ENCODE results near the gene NRM.

DNA sequence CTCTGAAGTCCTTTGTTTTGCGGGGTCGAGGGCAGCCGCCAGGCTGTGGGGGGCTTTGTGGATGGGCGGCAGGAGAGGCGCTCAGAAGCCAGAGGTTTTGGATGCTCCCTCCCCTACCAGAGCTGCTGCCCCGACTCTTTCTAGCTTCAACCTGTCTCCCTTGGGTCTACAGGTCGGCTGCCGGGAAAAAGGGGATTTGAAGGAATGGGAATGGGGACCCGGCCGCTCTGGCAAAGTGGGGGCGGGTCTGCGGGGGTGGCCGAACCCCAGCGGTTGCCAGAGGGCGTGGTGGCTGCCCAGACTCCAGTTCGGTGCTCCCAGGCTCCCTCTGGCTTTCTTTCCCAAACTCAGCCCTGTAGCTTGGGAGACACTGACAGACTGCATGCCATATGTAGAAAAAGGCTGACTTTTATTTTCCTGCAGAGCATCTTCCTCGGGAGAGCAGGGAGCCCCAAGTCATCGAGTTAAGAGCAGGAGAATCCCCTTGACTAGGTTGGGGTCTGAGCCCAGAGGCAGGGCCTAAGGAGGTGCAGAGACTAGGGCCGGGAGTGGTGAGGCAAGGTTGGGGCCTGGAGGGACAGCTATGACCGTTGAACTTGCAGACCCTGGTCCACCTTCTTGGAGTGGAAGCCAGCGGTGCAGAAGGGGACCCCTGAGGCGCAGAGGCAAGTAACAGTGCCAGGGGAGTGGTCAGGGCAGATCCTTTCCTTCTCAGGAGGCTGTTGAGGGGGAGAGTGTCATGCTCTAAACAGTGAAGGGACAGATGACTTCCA lies 2.9 kb downstream of the NRM start:
- no peak for TF ChIP-seq ZNF292 (tag by site-specific recombination; IDR thresholded peaks at IDR 0.05; ENCODE audit: borderline replicate concordance, low read depth)
- TF ChIP-seq ZFP41 (tag by site-specific recombination; IDR thresholded peaks at IDR 0.05; ENCODE audit: borderline replicate concordance): no peak
- TF ChIP-seq, protein P1, sequence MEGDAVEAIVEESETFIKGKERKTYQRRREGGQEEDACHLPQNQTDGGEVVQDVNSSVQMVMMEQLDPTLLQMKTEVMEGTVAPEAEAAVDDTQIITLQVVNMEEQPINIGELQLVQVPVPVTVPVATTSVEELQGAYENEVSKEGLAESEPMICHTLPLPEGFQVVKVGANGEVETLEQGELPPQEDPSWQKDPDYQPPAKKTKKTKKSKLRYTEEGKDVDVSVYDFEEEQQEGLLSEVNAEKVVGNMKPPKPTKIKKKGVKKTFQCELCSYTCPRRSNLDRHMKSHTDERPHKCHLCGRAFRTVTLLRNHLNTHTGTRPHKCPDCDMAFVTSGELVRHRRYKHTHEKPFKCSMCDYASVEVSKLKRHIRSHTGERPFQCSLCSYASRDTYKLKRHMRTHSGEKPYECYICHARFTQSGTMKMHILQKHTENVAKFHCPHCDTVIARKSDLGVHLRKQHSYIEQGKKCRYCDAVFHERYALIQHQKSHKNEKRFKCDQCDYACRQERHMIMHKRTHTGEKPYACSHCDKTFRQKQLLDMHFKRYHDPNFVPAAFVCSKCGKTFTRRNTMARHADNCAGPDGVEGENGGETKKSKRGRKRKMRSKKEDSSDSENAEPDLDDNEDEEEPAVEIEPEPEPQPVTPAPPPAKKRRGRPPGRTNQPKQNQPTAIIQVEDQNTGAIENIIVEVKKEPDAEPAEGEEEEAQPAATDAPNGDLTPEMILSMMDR (tag by site-specific recombination; IDR thresholded peaks at IDR 0.05): peak; percentile 55; the same call in 1 of the 2 replicates
- no peak for TF ChIP-seq ZNF830 (tag by site-specific recombination; IDR thresholded peaks at IDR 0.05; ENCODE audit: low read depth)
- no peak for TF ChIP-seq YY1 (tag by site-specific recombination; IDR thresholded peaks at IDR 0.05)
- TF ChIP-seq, protein P2, sequence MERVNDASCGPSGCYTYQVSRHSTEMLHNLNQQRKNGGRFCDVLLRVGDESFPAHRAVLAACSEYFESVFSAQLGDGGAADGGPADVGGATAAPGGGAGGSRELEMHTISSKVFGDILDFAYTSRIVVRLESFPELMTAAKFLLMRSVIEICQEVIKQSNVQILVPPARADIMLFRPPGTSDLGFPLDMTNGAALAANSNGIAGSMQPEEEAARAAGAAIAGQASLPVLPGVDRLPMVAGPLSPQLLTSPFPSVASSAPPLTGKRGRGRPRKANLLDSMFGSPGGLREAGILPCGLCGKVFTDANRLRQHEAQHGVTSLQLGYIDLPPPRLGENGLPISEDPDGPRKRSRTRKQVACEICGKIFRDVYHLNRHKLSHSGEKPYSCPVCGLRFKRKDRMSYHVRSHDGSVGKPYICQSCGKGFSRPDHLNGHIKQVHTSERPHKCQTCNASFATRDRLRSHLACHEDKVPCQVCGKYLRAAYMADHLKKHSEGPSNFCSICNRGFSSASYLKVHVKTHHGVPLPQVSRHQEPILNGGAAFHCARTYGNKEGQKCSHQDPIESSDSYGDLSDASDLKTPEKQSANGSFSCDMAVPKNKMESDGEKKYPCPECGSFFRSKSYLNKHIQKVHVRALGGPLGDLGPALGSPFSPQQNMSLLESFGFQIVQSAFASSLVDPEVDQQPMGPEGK (tag by site-specific recombination; IDR thresholded peaks at IDR 0.05): no peak
- no peak for TF ChIP-seq RBAK (tag by site-specific recombination; IDR thresholded peaks at IDR 0.05)
- TF ChIP-seq, protein P3, sequence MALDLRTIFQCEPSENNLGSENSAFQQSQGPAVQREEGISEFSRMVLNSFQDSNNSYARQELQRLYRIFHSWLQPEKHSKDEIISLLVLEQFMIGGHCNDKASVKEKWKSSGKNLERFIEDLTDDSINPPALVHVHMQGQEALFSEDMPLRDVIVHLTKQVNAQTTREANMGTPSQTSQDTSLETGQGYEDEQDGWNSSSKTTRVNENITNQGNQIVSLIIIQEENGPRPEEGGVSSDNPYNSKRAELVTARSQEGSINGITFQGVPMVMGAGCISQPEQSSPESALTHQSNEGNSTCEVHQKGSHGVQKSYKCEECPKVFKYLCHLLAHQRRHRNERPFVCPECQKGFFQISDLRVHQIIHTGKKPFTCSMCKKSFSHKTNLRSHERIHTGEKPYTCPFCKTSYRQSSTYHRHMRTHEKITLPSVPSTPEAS (tag by site-specific recombination; IDR thresholded peaks at IDR 0.05): no peak
- TF ChIP-seq TCF7L2 (IDR thresholded peaks at IDR 0.05; ENCODE audit: borderline replicate concordance, low read depth, low read length): no peak
- no peak for TF ChIP-seq MEIS1 (CRISPR knock-in tag; IDR thresholded peaks at IDR 0.05; ENCODE audit: borderline replicate concordance)
- TF ChIP-seq ZNF660 (tag by site-specific recombination; IDR thresholded peaks at IDR 0.05): no peak
- TF ChIP-seq ZFP3 (tag by site-specific recombination; IDR thresholded peaks at IDR 0.05; ENCODE audit: low read depth): no peak
- TF ChIP-seq, protein P4, sequence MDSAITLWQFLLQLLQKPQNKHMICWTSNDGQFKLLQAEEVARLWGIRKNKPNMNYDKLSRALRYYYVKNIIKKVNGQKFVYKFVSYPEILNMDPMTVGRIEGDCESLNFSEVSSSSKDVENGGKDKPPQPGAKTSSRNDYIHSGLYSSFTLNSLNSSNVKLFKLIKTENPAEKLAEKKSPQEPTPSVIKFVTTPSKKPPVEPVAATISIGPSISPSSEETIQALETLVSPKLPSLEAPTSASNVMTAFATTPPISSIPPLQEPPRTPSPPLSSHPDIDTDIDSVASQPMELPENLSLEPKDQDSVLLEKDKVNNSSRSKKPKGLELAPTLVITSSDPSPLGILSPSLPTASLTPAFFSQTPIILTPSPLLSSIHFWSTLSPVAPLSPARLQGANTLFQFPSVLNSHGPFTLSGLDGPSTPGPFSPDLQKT (IDR thresholded peaks at IDR 0.05; ENCODE audit: borderline replicate concordance, low read depth, low read length): no peak
